Stimulated activated CD4-positive, alpha-beta T cell treated with anti-CD3 and anti-CD28 coated beads, Interleukin-12 subunit alpha, Interleukin-12 subunit beta, amount 100 ng/mL, for 4 hours (primary cell): ENCODE results near the gene POLG.
"Not testable (repeated sequence)": the region's sequence is repeated elsewhere in the genome, so short reads cannot be mapped to it uniquely, and the experiment has no call there.

Source experiments
- DNase-seq: peaks from one replicate; pipeline ENCODE4 v3.0.0-alpha.2; 2020

POLG gene

DNA sequence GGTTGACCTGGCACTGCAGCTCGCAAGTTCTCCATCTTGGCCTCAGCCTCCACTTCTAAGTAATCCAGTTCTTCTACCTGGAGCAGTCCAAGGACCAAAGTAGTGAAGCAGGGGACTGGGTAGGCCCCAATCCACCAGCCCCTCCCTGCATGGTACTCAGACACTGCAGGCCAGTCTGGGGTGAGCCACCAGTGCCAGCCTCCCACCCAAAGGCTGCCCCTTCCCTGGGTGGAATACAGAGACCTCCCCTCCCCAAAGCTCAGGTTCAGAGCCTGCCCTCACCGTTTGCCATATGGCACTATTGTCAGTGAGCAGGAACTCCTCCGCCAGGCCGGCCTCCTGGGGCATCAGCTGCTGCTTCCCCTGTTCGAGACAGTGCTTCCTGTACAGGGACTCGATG lies 10.8 kb downstream of the POLG start:
- DNase-seq = no peak

DNA sequence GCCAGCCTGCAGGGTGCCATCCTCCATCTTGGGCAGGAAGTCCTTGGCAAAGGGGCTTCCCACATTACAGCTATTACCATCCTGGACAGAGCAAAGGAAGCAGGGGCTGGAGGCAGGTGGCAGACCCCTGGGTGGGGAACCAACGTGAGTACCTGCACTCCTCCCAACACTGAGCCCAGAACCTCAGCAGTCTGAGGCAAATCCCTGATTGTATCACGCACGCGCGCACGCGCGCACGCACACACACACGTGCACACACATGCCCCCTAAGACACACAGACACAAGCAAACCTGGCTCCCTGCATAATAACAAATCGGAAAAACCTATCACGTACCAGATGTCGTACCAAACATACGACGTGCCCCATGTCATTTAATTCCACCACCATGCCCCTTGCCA lies 11.8 kb downstream of the POLG start:
- DNase-seq = no peak

DNA sequence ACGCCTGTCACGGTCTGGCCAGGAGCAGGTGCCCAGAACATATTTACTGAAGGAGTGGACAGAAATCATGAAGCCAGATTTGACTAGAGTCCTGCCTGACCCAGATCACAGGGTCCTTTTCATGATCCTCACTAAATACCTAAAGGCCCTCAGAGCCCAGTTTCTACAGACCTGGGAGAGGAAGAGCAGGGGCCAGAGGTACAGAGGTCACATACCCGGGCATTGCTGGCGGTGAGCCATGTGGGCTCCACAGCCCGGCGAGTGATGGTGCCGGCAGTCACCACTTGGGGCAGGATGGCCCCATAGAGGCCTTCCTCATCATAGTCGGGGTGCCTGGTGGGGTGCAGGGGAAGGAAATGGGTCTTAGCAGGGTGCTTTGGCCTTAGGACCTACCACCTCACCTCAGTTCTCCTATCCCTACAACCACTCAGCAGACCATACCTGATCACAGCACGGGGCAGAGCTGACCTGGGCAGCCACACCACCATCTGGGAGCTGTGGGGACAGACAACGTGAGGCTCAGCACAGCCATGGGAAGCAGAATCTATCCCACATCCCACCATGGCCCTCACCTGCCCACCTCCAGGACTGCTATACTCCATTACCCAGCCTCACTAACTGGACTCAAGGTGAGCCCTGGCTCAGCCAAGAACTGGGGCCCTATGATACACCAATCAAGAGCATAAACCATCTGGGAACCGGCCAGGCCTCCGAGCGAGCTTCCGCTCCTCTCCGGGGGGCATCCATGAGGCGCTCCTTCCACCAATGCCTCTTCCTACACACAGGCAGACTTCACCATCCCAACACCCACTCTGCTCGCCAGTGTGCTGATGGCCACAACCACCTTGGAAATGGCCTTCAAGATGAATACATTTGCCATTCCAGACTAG lies 12.9 kb downstream of the POLG start:
- no peak for DNase-seq

DNA sequence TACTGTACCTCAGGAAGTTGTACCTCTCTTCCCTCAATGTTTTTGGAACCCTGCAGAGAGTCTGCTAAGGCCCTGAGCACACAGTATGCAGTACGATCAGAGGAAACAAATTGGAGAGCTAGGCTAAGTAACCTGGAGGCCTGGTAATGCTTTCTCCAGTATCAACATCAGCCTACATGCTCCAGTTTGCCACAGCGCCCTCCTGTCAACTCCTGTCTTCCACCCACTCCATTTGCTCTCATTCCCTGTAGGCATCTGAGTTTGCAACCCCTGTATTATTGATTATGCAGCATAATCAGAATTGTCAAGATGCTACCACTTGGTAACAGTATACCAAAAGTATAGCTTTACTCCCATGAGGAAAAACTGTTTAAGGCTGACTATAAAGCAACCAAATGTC lies 14.4 kb downstream of the POLG start:
- DNase-seq = no peak

DNA sequence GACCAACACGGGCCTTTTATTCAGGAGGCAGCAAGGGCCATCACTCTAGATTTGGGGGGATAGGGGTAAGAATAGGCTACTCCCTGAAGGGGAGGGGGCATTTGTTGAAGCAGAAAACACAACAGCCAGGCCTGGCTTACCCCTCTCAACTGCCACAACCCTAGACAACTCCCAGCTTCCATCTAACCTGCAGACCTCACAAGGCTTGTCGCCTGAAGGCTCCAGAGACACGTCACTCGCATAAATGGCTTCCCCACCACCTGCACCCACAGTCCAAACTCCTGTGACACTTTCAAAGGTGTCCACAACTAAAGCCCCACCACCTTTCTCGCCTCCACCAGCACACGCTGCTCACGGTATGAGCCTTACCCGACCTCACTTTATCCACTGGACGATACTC lies 14.9 kb downstream of the POLG start:
- no peak for DNase-seq

DNA sequence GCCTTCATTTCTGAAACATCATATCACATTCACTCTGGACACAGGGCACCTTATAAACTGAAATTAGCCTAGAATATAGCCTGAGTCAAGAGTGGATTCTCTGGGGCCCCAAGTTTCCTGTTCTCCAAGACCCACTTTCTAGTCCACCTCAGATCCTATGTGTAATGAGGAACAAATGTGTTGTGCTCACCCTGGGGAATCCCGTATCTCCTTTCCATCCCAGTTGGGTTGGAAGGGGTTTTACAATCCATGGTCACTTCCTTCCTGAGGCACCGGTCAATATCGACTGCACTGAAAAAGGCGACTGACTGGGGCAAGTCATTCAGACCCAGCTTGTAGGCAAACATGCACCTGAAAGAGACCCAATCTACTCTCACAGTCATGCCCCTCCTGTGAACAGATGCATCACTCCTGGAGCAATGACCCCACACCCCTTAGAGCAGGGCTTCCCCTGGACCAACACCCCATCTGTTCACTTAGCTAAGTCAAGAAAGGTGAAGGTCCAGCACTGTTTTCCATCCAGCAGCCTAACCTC lies 17.4 kb downstream of the POLG start:
- DNase-seq = no peak

DNA sequence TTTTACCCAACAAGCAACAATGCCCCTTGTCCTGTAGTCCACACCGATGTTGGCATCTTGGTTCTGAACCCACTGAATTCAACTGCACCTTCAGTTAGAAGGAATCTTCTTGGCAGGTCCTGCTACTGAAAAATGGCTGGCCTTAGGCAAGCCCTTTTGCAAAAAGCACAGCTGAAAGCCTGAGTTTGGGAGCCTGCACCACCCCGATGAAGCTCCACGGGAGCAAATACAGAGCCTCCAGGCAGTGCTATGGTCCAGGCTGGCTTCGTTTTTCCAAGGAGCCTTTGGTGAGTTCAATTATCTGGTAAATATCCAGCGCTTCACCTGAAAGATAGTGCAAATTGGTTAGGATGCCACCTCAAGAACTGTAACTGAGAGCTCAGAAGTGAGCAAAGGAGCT lies 18.1 kb downstream of the POLG start:
- DNase-seq = no peak

DNA sequence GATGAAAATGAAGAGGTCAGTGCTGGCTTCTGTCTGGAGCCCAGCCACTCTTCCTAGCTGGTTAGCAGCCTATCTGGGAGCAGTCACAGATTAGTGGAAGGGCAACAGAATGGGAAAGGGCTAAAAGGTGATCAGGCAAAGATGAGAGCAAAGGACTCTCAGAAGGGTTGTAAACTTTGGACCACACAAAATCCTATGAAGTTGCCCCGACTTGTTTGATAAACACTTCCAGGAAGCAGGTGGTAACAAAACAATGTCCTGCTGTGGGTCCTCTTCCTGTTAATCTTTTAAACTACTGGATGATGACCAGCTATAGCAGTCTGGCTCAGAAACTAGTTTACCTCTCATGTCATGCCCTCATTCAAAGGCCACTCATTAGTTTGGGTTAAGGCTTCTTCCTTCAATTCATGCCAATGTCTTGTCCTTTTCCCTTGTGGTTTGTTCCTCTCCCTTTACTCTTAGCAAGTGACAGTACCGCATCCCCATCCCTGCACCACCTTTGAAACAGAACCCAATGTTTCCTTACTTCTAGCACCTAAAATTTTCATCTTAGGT lies 19.2 kb downstream of the POLG start:
- no peak for DNase-seq

DNA sequence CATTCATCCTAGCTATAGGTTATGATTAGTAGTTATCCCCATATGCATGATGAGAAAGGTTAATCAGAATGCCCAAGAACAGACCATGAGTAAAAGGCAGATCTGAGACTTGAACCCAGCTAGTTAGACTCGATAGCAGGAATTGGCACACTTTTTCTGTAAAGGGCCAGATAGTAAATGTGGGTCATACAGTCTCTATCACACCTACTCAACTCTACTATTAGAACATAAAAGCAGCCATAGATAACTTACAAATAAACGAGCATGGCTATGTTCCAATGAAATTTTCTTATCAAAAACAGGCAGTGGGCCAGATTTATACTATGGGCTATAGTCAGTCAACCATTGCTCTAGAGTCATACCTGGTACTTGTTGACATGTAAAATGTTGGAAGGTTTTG lies 24.6 kb downstream of the POLG start:
- DNase-seq = no peak

DNA sequence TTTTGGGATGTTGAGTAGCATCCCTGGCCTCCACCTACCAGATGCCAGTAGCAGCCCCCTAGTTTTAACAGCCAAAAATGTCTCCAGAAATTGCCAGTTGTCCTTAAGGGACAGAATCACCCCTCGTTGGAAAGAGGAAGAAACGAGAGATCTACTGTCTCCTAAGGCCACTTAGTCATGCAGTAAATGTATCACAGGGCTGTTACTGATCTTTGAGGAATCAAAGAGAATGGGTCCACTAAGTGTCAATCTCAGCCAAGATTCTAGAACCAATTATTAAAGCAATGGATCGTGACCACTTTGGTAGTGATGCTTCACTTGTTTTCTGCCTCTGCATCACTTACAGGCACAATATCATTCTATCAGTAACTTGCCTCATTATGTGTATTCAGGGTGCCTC lies 26.4 kb downstream of the POLG start:
- no peak for DNase-seq

DNA sequence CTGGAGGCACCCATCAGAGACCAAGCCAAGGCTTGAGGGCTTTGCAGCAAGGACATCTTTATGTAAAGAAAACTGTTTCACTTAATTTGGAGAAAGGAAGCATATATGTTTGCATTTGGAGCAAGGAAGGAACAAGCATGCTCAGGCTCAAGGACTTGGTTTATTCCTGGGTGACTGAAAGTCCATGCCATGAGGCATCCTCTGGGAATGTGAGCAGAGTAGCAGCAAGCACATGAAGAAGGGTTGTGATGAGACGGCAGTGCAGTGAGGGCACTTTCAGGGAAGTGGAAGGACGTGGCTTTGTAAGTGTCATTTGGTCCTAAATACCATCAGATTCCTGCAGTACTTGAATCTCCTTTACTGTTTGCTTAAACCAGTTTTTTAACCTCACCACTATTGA lies 26.8 kb downstream of the POLG start:
- no peak for DNase-seq

DNA sequence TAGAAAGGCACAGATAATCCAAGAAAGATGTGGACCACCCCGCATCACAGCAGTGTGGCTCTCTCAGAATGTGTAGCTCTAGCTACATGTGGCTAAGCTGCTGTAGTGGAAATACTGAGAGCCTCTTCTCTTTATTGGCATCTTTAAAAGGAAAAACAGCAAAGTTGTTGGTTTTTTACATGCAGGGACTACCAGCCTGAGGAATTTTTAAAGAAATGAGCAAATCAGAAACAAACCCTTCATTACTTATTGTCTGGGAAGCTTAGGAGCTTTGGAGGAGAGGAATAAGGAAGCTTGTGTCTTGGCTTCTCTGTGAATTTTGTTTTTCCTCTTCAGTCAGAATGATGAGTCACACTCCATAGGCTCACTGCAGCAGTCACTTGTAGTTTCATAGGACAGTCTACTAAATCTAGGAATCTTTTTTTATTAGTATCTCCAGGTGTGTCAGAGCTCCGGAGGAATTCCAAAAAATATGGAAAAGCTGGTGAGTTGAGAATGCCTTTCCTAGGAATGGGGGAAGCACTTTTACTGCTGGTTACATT lies 27.5 kb downstream of the POLG start:
- no peak for DNase-seq

DNA sequence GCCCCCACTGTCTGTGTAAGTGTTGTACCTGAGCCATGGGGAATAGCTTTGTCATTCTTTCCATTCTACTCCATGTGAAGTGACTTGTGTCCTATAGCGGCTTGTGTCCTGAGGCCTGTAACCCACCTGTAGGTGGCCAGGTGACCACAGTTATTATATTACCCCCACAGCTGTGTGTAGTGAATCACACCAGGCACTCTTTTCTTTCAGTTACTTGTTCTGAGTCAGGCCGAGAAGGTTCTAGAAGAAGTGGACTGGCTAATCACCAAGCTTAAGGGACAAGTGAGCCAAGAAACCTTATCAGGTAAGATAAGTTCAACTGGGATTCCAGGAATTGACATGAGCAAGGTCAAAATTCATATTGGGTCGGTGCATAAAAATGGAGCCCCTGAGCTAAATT lies 29.2 kb downstream of the POLG start:
- DNase-seq = no peak

DNA sequence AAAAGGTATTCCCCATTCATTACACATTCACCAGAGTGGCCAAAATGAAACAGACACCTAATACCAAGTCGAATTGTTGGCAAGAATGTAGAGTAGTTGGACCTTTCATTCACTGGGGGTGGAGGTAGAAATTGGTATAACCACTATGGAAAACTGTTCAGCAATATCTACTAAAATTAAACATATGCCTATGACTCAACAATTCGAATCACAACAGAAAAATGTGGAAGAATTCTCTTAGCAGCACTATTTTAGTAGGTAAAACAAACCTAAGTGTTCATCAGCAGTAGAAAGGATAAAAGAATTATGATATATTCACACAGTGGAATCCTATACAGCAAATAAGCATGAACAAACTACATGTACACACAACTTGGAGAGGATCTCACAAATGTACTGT lies 30.6 kb downstream of the POLG start:
- no peak for DNase-seq

DNA sequence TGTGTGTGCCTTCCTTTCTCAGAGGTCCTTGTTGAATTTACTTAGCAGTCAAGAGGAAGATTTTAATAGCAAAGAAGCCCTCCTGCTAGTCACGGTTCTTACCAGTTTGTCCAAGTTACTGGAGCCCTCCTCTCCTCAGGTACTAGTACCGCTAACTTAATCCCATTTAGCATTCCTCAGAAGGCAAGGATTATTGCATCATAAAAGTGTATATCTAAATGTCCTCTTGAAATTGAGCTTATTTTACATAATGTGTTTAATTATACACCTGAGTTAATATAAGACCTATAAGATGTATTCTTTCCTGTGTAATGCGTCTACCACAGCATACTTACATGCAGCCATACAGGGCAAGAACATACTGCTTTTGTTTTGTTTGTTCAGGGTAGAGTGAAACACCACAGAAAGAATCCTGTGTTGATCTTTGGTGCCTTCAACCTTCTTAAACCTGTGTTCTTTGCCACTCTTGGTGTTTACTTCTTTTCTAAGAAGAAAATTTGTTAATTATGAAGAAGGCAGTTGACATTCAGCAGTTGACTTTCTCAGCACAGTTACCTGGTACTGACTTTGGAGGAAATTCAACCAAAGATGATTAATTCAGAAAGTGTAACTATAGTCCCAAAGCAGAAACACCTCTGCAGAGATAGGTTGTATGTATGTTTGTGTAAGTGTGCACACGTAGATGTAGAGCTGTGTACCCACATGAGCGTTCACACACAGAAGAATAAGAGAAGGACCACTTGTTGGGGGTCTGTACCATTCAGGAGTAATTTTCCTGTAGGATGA lies 33.1 kb downstream of the POLG start:
- DNase-seq = no peak

DNA sequence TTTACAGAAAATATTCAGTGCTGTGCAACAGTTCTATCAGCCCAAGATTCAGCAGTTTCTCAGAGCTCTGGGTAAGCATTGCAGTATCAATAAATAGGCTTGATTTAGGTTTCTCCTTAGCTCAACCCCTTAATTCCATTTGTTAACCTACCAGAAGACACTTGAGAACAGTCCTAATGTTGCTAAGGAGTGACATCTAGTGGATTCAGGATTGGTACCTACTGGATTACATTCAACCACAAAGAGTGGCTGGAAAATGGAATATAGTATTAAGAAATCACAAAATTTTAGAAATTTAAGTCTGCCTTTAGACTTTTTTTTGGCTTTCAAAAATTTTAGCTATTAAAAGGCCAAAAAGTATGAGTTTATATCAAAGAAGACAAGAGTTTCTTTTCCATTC lies 34.7 kb downstream of the POLG start:
- no peak for DNase-seq

DNA sequence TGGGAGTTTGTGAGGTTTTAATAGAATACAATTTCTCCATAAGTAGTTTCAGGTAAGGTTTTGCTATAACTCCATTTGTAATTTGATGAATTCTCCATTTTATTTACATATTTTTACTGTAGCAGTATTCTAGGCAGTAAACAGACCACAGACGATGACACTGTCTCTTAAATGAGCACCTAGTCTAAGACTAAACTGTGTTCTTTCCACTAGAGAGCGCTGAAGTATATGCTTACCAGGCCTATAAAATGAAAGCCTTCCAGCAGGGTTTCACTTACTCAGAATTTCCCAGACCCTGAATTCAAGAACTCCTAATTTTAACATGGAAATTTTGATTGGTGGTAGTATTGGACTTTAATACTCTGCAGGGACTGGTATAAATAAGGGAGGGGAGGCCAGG lies 41.6 kb downstream of the POLG start:
- DNase-seq = no peak

DNA sequence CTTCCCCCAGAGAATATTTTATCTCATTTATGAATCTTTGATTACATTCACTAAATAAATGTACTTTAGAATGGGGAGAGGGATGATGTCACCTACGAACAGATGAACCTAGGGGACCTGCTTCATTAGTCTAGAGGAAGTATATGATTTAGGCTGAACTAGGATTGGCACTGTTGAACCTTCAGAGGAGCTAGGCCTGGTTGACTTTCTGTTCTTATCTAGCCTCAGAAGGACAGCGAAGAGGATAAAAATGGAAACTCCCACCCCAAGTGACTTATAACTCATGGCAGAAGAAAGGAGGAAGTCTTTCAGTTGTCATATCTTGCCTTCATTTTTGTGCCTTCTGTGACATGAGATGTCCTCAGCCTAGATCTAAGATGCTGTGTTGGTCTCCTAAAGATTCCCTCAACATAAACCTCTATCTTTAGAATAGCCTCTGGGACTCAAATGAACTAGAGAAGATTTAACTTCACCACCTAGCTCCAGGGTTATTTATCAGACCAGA lies 42.6 kb downstream of the POLG start:
- no peak for DNase-seq

DNA sequence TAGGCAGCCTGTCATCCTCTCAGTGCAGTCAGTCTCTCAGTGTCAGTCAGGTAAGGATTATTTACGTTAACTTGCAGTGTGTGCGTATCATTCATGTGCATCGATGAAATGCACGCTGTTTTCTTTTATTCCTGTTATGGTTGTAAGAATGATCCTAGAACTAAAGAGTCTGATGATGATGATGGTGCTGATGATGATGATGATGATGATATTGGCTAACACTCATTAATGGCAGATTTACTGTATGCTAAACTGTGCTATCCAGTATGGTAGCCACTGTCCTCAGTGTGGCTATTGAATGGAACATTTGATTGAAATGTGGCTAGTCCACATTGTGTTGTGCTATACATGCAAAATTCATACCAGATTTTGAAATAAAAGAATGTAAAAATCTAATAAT lies 51.4 kb downstream of the POLG start:
- DNase-seq = no peak

DNA sequence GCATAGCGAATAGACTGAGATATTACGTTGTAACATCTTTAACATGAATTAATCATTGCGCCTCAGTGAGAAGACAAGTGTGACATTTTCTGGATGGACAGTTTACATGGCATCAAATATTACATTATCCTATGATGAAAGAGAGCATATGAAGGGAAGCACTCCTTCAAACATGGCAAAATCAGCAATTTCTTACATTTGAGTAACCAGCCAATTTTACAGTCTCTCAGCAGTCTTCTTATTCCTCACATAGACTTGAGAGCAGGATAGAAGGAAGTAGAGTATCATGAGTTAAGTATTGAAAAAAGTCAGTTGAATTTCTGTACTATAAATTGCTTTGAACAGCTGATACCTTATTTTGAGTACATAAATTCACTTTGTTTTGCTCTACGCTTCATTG lies 52.0 kb downstream of the POLG start:
- DNase-seq = no peak

DNA sequence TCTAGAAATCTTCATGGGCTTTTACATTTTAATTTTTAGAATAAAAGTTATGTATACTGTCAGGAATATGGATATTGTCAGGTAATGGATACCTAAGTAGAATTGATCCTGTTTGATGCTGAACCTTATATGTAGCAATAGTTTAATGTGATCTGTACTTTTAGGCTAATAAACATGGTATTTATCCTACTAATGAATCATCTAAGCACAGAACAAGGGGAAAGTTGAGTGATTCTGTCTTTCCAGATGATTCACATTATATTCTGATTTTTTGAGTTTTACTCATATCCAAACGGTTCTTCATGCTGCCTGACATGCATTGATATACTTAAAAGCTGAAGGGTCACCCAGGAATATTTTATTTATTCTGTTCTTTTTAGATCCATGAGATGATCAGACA lies 56.3 kb downstream of the POLG start:
- DNase-seq = no peak

DNA sequence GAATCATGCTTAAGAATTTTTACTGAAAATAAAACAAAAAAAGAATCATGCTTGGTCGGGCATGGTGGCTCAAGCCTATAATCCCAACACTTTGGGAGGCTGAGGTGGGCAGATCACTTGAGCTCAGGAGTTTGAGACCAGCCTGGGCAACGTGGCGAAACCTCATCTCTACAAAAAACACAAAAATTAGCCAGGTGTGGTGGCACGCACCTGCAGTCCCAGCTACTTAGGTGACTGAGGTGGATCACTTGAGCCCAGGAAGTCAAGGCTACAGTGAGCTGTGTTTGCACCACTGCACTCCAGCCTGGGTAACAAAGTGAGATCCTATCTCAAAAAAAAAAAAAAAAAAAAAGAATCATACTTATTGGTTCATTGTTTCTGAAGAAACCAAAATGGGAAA lies 57.3 kb downstream of the POLG start:
- not testable (repeated sequence) for DNase-seq
